HEK293 (cell line): Measurements from ENCODE around the gene AZIN2.
A peak's percentile ranks its signal among the peaks of the same experiment; 100 is the strongest.

Experiments
- BCL11A ChIP-seq: fragments of 450-650 bp; formaldehyde crosslinking; IDR thresholded peaks from 2 replicates; pipeline ENCODE4 v1.5.1; 2016; ENCODE audit warnings: low read depth, missing biosample characterization, missing genetic modification characterization
- FEZF1 ChIP-seq: fragments of 450-650 bp; formaldehyde crosslinking; IDR thresholded peaks from 2 replicates; pipeline ENCODE4 v1.5.1; 2016; ENCODE audit warnings: missing biosample characterization, missing genetic modification characterization
- MYNN ChIP-seq: fragments of 450-650 bp; formaldehyde crosslinking; IDR thresholded peaks from 2 replicates; pipeline ENCODE4 v1.5.1; 2016; ENCODE audit warnings: missing biosample characterization, missing genetic modification characterization, borderline replicate concordance
- OSR2 ChIP-seq: fragments of 450-650 bp; formaldehyde crosslinking; IDR thresholded peaks from 2 replicates; pipeline ENCODE4 v1.5.1; 2016; ENCODE audit warnings: missing biosample characterization, missing genetic modification characterization
- SCRT1 ChIP-seq: fragments of 450-650 bp; formaldehyde crosslinking; IDR thresholded peaks from 2 replicates; pipeline ENCODE4 v1.5.1; 2016; ENCODE audit warnings: missing biosample characterization, missing genetic modification characterization, borderline replicate concordance
- SP7 ChIP-seq: fragments of 450-650 bp; formaldehyde crosslinking; IDR thresholded peaks from 2 replicates; pipeline ENCODE4 v1.5.1; 2016; ENCODE audit warnings: missing biosample characterization, missing genetic modification characterization
- ZBTB1 ChIP-seq: fragments of 450-650 bp; formaldehyde crosslinking; IDR thresholded peaks from 2 replicates; pipeline ENCODE4 v1.5.1; 2016; ENCODE audit warnings: missing biosample characterization, missing genetic modification characterization
- ZBTB11 ChIP-seq: fragments of 450-650 bp; formaldehyde crosslinking; conservative IDR thresholded peaks from 2 replicates; pipeline ENCODE4 v1.5.1; 2016; ENCODE audit warnings: low read depth, missing biosample characterization, missing genetic modification characterization
- ZBTB17 ChIP-seq: fragments of 450-650 bp; formaldehyde crosslinking; IDR thresholded peaks from 2 replicates; pipeline ENCODE4 v1.5.1; 2016; ENCODE audit warnings: missing biosample characterization, missing genetic modification characterization
- ZBTB44 ChIP-seq: fragments of 450-650 bp; IDR thresholded peaks from 2 replicates; pipeline ENCODE4 v1.5.1; 2018; ENCODE audit warnings: missing biosample characterization, mild to moderate bottlenecking, missing genetic modification characterization
- ZBTB7A ChIP-seq: fragments of 450-650 bp; formaldehyde crosslinking; IDR thresholded peaks from 2 replicates; pipeline ENCODE4 v1.5.1; 2016; ENCODE audit warnings: low read depth, missing biosample characterization, missing genetic modification characterization
- ZFP37 ChIP-seq: fragments of 450-650 bp; formaldehyde crosslinking; IDR thresholded peaks from 2 replicates; pipeline ENCODE4 v1.5.1; 2016; ENCODE audit warnings: missing biosample characterization, missing genetic modification characterization
- ZNF155 ChIP-seq: fragments of 450-650 bp; formaldehyde crosslinking; IDR thresholded peaks from 2 replicates; pipeline ENCODE4 v1.5.1; 2016; ENCODE audit warnings: missing biosample characterization, missing genetic modification characterization
- ZNF184 ChIP-seq: fragments of 450-650 bp; IDR thresholded peaks from 2 replicates; pipeline ENCODE4 v1.5.1; 2018; ENCODE audit warnings: missing biosample characterization, mild to moderate bottlenecking, missing genetic modification characterization
- ZNF23 ChIP-seq: fragments of 450-650 bp; formaldehyde crosslinking; IDR thresholded peaks from 2 replicates; pipeline ENCODE4 v1.5.1; 2016; ENCODE audit warnings: missing biosample characterization, missing genetic modification characterization, borderline replicate concordance
- ZNF324 ChIP-seq: fragments of 450-650 bp; formaldehyde crosslinking; IDR thresholded peaks from 2 replicates; pipeline ENCODE4 v1.5.1; 2016; ENCODE audit warnings: missing biosample characterization, missing genetic modification characterization
- ZNF354C ChIP-seq: fragments of 450-650 bp; formaldehyde crosslinking; IDR thresholded peaks from 2 replicates; pipeline ENCODE4 v1.5.1; 2016; ENCODE audit warnings: missing biosample characterization, missing genetic modification characterization, low read depth, borderline replicate concordance
- ZNF449 ChIP-seq: fragments of 450-650 bp; formaldehyde crosslinking; IDR thresholded peaks from 2 replicates; pipeline ENCODE4 v1.5.1; 2017; ENCODE audit warnings: missing biosample characterization, mild to moderate bottlenecking, missing genetic modification characterization, moderate library complexity
- ZNF473 ChIP-seq: fragments of 450-650 bp; formaldehyde crosslinking; IDR thresholded peaks from 2 replicates; pipeline ENCODE4 v1.5.1; 2017; ENCODE audit warnings: missing biosample characterization, missing genetic modification characterization
- ZNF580 ChIP-seq: fragments of 450-650 bp; formaldehyde crosslinking; IDR thresholded peaks from 2 replicates; pipeline ENCODE4 v1.5.1; 2016; ENCODE audit warnings: missing biosample characterization, missing genetic modification characterization
- ZNF596 ChIP-seq: fragments of 450-650 bp; IDR thresholded peaks from 2 replicates; pipeline ENCODE4 v1.5.0; 2018; ENCODE audit warnings: missing biosample characterization, mild to moderate bottlenecking, missing genetic modification characterization, moderate library complexity
- ZNF692 ChIP-seq: fragments of 450-650 bp; formaldehyde crosslinking; IDR thresholded peaks from 2 replicates; pipeline ENCODE4 v1.5.1; 2016; ENCODE audit warnings: missing biosample characterization, missing genetic modification characterization
- ZNF707 ChIP-seq: fragments of 450-650 bp; formaldehyde crosslinking; IDR thresholded peaks from 2 replicates; pipeline ENCODE4 v1.5.1; 2016; ENCODE audit warnings: missing biosample characterization, missing genetic modification characterization
- ZNF76 ChIP-seq: fragments of 450-650 bp; formaldehyde crosslinking; IDR thresholded peaks from 2 replicates; pipeline ENCODE4; 2016; ENCODE audit warnings: low read depth, missing biosample characterization, missing genetic modification characterization, borderline replicate concordance
- ZSCAN5A ChIP-seq: fragments of 450-650 bp; formaldehyde crosslinking; IDR thresholded peaks from 2 replicates; pipeline ENCODE4 v1.5.1; 2016; ENCODE audit warnings: missing biosample characterization, missing genetic modification characterization
- TF ChIP-seq, protein P1 (sequence below): fragments of 450-650 bp; formaldehyde crosslinking; IDR thresholded peaks from 2 replicates; pipeline ENCODE4 v1.5.1; 2016; ENCODE audit warnings: missing biosample characterization, missing genetic modification characterization

The AZIN2 gene

GRCh38 chr1:33127001-33127823 is 46.3 kb downstream of the AZIN2 start (continued):
- no peak for TF ChIP-seq ZNF473
- no peak for TF ChIP-seq BCL11A (tag by site-specific recombination)
- no peak for TF ChIP-seq ZNF354C (tag by site-specific recombination)
- TF ChIP-seq MYNN, result no peak
- TF ChIP-seq ZNF596 (tag by site-specific recombination), result no peak
- TF ChIP-seq ZNF692 (tag by site-specific recombination), result peak; percentile 66
- TF ChIP-seq ZBTB7A, result no peak
- peak; percentile 42; the same call in 1 of the 2 replicates for TF ChIP-seq ZNF324 (tag by site-specific recombination)
- no peak for TF ChIP-seq ZBTB1 (tag by site-specific recombination)
- no peak for TF ChIP-seq ZNF707 (tag by site-specific recombination)
- TF ChIP-seq ZBTB44 (tag by site-specific recombination), result no peak
- TF ChIP-seq ZBTB17 (tag by site-specific recombination), result peak; percentile 88
- TF ChIP-seq FEZF1 (tag by site-specific recombination), result peak; percentile 87
- TF ChIP-seq ZNF155 (tag by site-specific recombination), result no peak
- peak; percentile 90 for TF ChIP-seq SP7
- TF ChIP-seq ZNF580, result peak; percentile 98
- peak; percentile 81; the same call in 1 of the 2 replicates for TF ChIP-seq ZNF76 (tag by site-specific recombination)
- peak; percentile 17; the same call in 1 of the 2 replicates for TF ChIP-seq ZNF184 (tag by site-specific recombination)
- no peak for TF ChIP-seq ZSCAN5A (tag by site-specific recombination)
- no peak for TF ChIP-seq ZNF23 (tag by site-specific recombination)
- TF ChIP-seq ZNF449 (tag by site-specific recombination), result no peak
- TF ChIP-seq SCRT1, result no peak
- TF ChIP-seq, protein P1, sequence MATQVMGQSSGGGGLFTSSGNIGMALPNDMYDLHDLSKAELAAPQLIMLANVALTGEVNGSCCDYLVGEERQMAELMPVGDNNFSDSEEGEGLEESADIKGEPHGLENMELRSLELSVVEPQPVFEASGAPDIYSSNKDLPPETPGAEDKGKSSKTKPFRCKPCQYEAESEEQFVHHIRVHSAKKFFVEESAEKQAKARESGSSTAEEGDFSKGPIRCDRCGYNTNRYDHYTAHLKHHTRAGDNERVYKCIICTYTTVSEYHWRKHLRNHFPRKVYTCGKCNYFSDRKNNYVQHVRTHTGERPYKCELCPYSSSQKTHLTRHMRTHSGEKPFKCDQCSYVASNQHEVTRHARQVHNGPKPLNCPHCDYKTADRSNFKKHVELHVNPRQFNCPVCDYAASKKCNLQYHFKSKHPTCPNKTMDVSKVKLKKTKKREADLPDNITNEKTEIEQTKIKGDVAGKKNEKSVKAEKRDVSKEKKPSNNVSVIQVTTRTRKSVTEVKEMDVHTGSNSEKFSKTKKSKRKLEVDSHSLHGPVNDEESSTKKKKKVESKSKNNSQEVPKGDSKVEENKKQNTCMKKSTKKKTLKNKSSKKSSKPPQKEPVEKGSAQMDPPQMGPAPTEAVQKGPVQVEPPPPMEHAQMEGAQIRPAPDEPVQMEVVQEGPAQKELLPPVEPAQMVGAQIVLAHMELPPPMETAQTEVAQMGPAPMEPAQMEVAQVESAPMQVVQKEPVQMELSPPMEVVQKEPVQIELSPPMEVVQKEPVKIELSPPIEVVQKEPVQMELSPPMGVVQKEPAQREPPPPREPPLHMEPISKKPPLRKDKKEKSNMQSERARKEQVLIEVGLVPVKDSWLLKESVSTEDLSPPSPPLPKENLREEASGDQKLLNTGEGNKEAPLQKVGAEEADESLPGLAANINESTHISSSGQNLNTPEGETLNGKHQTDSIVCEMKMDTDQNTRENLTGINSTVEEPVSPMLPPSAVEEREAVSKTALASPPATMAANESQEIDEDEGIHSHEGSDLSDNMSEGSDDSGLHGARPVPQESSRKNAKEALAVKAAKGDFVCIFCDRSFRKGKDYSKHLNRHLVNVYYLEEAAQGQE (tag by site-specific recombination), result no peak
- no peak for TF ChIP-seq ZFP37 (tag by site-specific recombination)
- TF ChIP-seq ZBTB11 (tag by site-specific recombination), result peak; percentile 97
- TF ChIP-seq OSR2 (tag by site-specific recombination), result no peak
